HCT116 (cell line): ENCODE measurements around the gene TMEM132C. TPM values are rescaled to one million over a fixed set of nuclear protein-coding genes. Genes with fewer than 3 reads are reported as not detected.

Experiments used
- ATAC-seq: fragments of 200-7000 bp; cut with Tn5 transposase; 2 replicates; pipeline ENCODE4 v1.9.1; 2020; ENCODE audit warnings: mild to moderate bottlenecking, moderate library complexity
- BruUV-seq: library from RNA; stranded (reverse); fragments of 400-500 nt; replicated peaks from 2 replicates; lab custom pipeline; 2021; lab: Mats Ljungman, UMichigan
- CTCF ChIA-PET: fragments of 300-600 bp; sonication (Branson Sonifier 250); formaldehyde crosslinking; loops from one replicate; lab custom pipeline; 2021; ENCODE audit warnings: antibody characterized with exemption; lab: Charles Lee
- POLR2A ChIA-PET: fragments of 300-600, 350-600 bp; sonication (Branson Sonifier 250); formaldehyde crosslinking; loops from one replicate; lab custom pipeline; 2021; ENCODE audit warnings: antibody characterized with exemption; lab: Charles Lee
- RAD21 ChIA-PET, 2 experiments: fragments of 300-600 bp; sonication (Branson Sonifier 250); formaldehyde crosslinking; loops; one replicate each; lab custom pipeline; 2023; ENCODE audit warnings: low total read pairs in 2 of 2; ENCODE audit not compliant: uncharacterized antibody in 2 of 2, unreplicated experiment in 2 of 2, low non-redundant PET in 1 of 2; lab: Charles Lee
- DNase-seq: peaks from one replicate; pipeline ENCODE4 v3.0.0-alpha.2; 2010; ENCODE audit warnings: low read depth, low spot score
- H2AFZ ChIP-seq: fragments of 200-600 bp; shearing (Covaris generic), sonication (generic); 2 replicates; pipeline ENCODE4 v1.6.1; 2017; ENCODE audit warnings: low read depth, mixed run types, mixed read lengths, antibody characterized with exemption, low read length; ENCODE audit not compliant: poor library complexity, severe bottlenecking
- H3K27ac ChIP-seq: 2 replicates; pipeline ENCODE4 v1.5.1; 2012; ENCODE audit warnings: low read depth, low read length
- H3K27me3 ChIP-seq: fragments of 200-600 bp; sonication (generic); 2 replicates; pipeline ENCODE4 v1.6.1; 2016; ENCODE audit warnings: mixed run types, low read length, mixed read lengths; ENCODE audit not compliant: insufficient read depth
- H3K36me3 ChIP-seq, 2 experiments: fragments of 200-500 bp in 1 of 2; fragments of 200-600 bp in 1 of 2; sonication (Bioruptor generic) in 1 of 2; sonication (generic) in 1 of 2; 2 replicates each; pipeline versions ENCODE4 v1.5.1 to v1.6.1; 2014 to 2016; ENCODE audit warnings: low read length in 2 of 2, inconsistent platforms in 1 of 2, mixed read lengths in 1 of 2, mixed run types in 1 of 2; ENCODE audit not compliant: insufficient read depth in 2 of 2, control insufficient read depth in 1 of 2
- H3K4me1 ChIP-seq, 2 experiments: fragments of 200-600 bp in 1 of 2; sonication (generic) in 1 of 2; 2 replicates each; pipeline versions ENCODE4 v1.5.1 to v1.6.1; 2012 to 2017; ENCODE audit warnings: low read length in 2 of 2, inconsistent platforms in 1 of 2, mild to moderate bottlenecking in 1 of 2, mixed read lengths in 1 of 2, mixed run types in 1 of 2, moderate library complexity in 1 of 2; ENCODE audit not compliant: insufficient read depth in 2 of 2, control insufficient read depth in 1 of 2
- H3K4me2 ChIP-seq: fragments of 200-600 bp; sonication (generic); 2 replicates; pipeline ENCODE4 v1.6.1; 2017; ENCODE audit warnings: mixed run types, low read length, mixed read lengths
- H3K4me3 ChIP-seq, 2 experiments: fragments of 200-600 bp in 1 of 2; sonication (generic) in 1 of 2; replicated peaks in 1 of 2; 2 replicates each; pipeline ENCODE4 v1.5.1; 2011 to 2016; ENCODE audit warnings: low read length in 2 of 2, control low read depth in 1 of 2, low read depth in 1 of 2, mild to moderate bottlenecking in 1 of 2, mixed read lengths in 1 of 2, mixed run types in 1 of 2
- H3K79me2 ChIP-seq: fragments of 200-600 bp; sonication (generic); 2 replicates; pipeline ENCODE4 v1.6.1; 2017; ENCODE audit warnings: mild to moderate bottlenecking, mixed run types, low read length, moderate library complexity, mixed read lengths; ENCODE audit not compliant: insufficient read depth
- H3K9ac ChIP-seq: fragments of 200-600 bp; sonication (generic); 2 replicates; pipeline ENCODE4 v1.6.1; 2016; ENCODE audit warnings: low read length, mixed read lengths
- H3K9me2 ChIP-seq: fragments of 200-600 bp; sonication (generic), shearing (Covaris generic); 2 replicates; pipeline ENCODE4 v1.6.1; 2017; ENCODE audit warnings: mixed run types, mild to moderate bottlenecking, moderate library complexity; ENCODE audit not compliant: insufficient read depth
- H3K9me3 ChIP-seq, 2 experiments: fragments of 200-500 bp in 1 of 2; fragments of 200-600 bp in 1 of 2; sonication (Bioruptor generic) in 1 of 2; sonication (generic) in 1 of 2; 2 replicates each; pipeline ENCODE4 v1.6.1; 2014 to 2017; ENCODE audit warnings: low read length in 2 of 2, mixed read lengths in 2 of 2, inconsistent platforms in 1 of 2, low read depth in 1 of 2, mild to moderate bottlenecking in 1 of 2, mixed run types in 1 of 2, moderate library complexity in 1 of 2; ENCODE audit not compliant: control insufficient read depth in 1 of 2, insufficient read depth in 1 of 2
- H4K20me1 ChIP-seq: fragments of 200-600 bp; sonication (generic), shearing (Covaris generic); 2 replicates; pipeline ENCODE4 v1.6.1; 2017; ENCODE audit warnings: mixed run types, mild to moderate bottlenecking, moderate library complexity; ENCODE audit not compliant: insufficient read depth
- EZH2phosphoT487 ChIP-seq: fragments of 200-600 bp; IDR thresholded peaks from 2 replicates; pipeline ENCODE4 v1.6.1; 2018; ENCODE audit warnings: antibody characterized with exemption, borderline replicate concordance
- FOSL1 ChIP-seq: IDR thresholded peaks from 2 replicates; pipeline ENCODE4 v1.6.1; 2012; ENCODE audit warnings: low read depth
- SIN3A ChIP-seq: IDR thresholded peaks from 2 replicates; pipeline ENCODE4 v1.6.1; 2012; ENCODE audit warnings: low read depth
- YY1 ChIP-seq: IDR thresholded peaks from 2 replicates; pipeline ENCODE4 v1.6.1; 2011; ENCODE audit warnings: low read length, low read depth, moderate library complexity, mild to moderate bottlenecking; ENCODE audit not compliant: insufficient replicate concordance; ENCODE audit errors: extremely low read depth
- ZFX ChIP-seq: fragments of 450-650 bp; IDR thresholded peaks from 2 replicates; pipeline ENCODE4 v1.6.1; 2017
- ZNF274 ChIP-seq: fragments of 200-500 bp; sonication (Bioruptor generic); IDR thresholded peaks from 2 replicates; pipeline ENCODE4 v1.6.1; 2014; ENCODE audit warnings: mild to moderate bottlenecking, low read depth, low read length, inconsistent platforms
- intact Hi-C: fragments of 100-400 bp; cut with micrococcal nuclease; formaldehyde crosslinking; loops from 2 replicates; pipeline ENCODE4 v1.10.0; 2022
- total RNA-seq: library from RNA; stranded (reverse); gene quantifications from one replicate; pipeline ENCODE4 v1.2.1, GENCODE V29; 2021; ENCODE audit not compliant: unreplicated experiment
- TF ChIP-seq, protein P1 (sequence below): IDR thresholded peaks from 2 replicates; pipeline ENCODE4 v1.6.1; 2012
- TF ChIP-seq, protein P2 (sequence below): IDR thresholded peaks from 2 replicates; pipeline ENCODE4 v1.6.1; 2012; ENCODE audit warnings: low read depth
- TF ChIP-seq, protein P3 (sequence below): IDR thresholded peaks from 2 replicates; pipeline ENCODE4 v1.6.1; 2011; ENCODE audit warnings: mild to moderate bottlenecking, low read length, moderate library complexity; ENCODE audit not compliant: insufficient replicate concordance; ENCODE audit errors: extremely low read depth

TMEM132C gene
- total RNA-seq, 1 experiment from 2014 or later, result not detected

DNA sequence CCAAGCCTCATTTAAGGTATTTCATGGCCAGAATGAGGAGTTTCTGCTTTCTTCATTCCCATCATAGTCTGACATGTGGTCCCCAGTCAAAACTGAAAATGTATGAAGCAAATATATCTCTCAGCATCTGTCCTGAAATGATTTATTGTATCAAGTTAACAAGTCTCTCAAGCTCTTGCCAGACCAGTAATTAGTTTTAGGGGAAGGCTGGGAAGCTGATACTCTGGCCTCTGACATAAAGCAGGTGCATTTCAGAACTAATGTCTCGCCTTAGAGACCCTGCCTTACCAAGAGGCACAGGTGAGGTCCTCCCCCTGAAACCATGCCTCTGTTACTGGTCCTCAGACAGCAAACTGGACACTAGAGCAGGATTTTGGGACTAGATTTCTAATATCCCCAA is 290.3 kb downstream of the TMEM132C start:
- DNase-seq (no peak), ATAC-seq (no peak)
- H3K9ac ChIP-seq, result no peak overlapping the region
- POLR2A ChIA-PET, result no interaction called here
- H3K4me1 ChIP-seq, result no peaks in the 10 kb centered on the region
- TF ChIP-seq YY1 (no peak), ZFX (no peak), ZNF274 (no peak), FOSL1 (no peak), SIN3A (no peak), EZH2phosphoT487 (no peak)
- TF ChIP-seq, protein P1, sequence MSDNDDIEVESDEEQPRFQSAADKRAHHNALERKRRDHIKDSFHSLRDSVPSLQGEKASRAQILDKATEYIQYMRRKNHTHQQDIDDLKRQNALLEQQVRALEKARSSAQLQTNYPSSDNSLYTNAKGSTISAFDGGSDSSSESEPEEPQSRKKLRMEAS, result no peak
- TF ChIP-seq, protein P2, sequence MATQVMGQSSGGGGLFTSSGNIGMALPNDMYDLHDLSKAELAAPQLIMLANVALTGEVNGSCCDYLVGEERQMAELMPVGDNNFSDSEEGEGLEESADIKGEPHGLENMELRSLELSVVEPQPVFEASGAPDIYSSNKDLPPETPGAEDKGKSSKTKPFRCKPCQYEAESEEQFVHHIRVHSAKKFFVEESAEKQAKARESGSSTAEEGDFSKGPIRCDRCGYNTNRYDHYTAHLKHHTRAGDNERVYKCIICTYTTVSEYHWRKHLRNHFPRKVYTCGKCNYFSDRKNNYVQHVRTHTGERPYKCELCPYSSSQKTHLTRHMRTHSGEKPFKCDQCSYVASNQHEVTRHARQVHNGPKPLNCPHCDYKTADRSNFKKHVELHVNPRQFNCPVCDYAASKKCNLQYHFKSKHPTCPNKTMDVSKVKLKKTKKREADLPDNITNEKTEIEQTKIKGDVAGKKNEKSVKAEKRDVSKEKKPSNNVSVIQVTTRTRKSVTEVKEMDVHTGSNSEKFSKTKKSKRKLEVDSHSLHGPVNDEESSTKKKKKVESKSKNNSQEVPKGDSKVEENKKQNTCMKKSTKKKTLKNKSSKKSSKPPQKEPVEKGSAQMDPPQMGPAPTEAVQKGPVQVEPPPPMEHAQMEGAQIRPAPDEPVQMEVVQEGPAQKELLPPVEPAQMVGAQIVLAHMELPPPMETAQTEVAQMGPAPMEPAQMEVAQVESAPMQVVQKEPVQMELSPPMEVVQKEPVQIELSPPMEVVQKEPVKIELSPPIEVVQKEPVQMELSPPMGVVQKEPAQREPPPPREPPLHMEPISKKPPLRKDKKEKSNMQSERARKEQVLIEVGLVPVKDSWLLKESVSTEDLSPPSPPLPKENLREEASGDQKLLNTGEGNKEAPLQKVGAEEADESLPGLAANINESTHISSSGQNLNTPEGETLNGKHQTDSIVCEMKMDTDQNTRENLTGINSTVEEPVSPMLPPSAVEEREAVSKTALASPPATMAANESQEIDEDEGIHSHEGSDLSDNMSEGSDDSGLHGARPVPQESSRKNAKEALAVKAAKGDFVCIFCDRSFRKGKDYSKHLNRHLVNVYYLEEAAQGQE, result no peak
- TF ChIP-seq, protein P3, sequence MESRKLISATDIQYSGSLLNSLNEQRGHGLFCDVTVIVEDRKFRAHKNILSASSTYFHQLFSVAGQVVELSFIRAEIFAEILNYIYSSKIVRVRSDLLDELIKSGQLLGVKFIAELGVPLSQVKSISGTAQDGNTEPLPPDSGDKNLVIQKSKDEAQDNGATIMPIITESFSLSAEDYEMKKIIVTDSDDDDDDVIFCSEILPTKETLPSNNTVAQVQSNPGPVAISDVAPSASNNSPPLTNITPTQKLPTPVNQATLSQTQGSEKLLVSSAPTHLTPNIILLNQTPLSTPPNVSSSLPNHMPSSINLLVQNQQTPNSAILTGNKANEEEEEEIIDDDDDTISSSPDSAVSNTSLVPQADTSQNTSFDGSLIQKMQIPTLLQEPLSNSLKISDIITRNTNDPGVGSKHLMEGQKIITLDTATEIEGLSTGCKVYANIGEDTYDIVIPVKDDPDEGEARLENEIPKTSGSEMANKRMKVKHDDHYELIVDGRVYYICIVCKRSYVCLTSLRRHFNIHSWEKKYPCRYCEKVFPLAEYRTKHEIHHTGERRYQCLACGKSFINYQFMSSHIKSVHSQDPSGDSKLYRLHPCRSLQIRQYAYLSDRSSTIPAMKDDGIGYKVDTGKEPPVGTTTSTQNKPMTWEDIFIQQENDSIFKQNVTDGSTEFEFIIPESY, result no peak
- H3K9me2 ChIP-seq, result no peaks in the 10 kb centered on the region
- H3K9me3 ChIP-seq, result peaks cover 3 to 29% of the 10 kb centered on the region in 2 experiments; a peak in 2 of 4 replicates
- no peak overlapping the region for H3K4me3 ChIP-seq
- CTCF ChIA-PET, result no interaction called here
- RAD21 ChIA-PET, result no interaction called here
- H2AFZ ChIP-seq, result no peak overlapping the region
- H3K36me3 ChIP-seq, result no peaks in the 10 kb centered on the region
- no peak overlapping the region for H3K4me2 ChIP-seq
- intact Hi-C loops, result no loop called here
- no peaks in the 10 kb centered on the region for H3K79me2 ChIP-seq
- no TSS peak for BruUV-seq
- no peak overlapping the region for H3K27ac ChIP-seq
- H3K27me3 ChIP-seq, result no peaks in the 10 kb centered on the region
- H4K20me1 ChIP-seq, result no peaks in the 10 kb centered on the region
